H9 (cell line): ENCODE data around the gene PLAGL1. TPM values are rescaled to one million over a fixed set of nuclear protein-coding genes. Genes with fewer than 3 reads are reported as not detected.

Source experiments
- DNase-seq: peaks from one replicate; pipeline ENCODE4 v3.0.0-alpha.2; 2017
- H2AFZ ChIP-seq: one replicate; pipeline ENCODE4 v1.6.1; 2013; ENCODE audit warnings: mild to moderate bottlenecking, low read length, control low read depth, moderate library complexity
- H2AK5ac ChIP-seq: 2 replicates; pipeline ENCODE4 v1.6.1; 2013; ENCODE audit warnings: low read length, control low read depth, mixed read lengths; ENCODE audit not compliant: insufficient read length
- H2BK120ac ChIP-seq: one replicate; pipeline ENCODE4 v1.6.1; 2013; ENCODE audit warnings: low read depth, mild to moderate bottlenecking, low read length, control low read depth, inconsistent platforms; ENCODE audit not compliant: poor library complexity, severe bottlenecking
- H2BK12ac ChIP-seq: 2 replicates; pipeline ENCODE4 v1.6.1; 2013; ENCODE audit warnings: low read length, control low read depth, mixed read lengths, low read depth; ENCODE audit not compliant: insufficient read length
- H2BK15ac ChIP-seq: 2 replicates; pipeline ENCODE4 v1.6.1; 2013; ENCODE audit warnings: low read depth, low read length, control low read depth
- H2BK20ac ChIP-seq: one replicate; pipeline ENCODE4 v1.6.1; 2013; ENCODE audit warnings: low read depth, mild to moderate bottlenecking, low read length, control low read depth, inconsistent platforms; ENCODE audit not compliant: poor library complexity, severe bottlenecking
- H2BK5ac ChIP-seq: 2 replicates; pipeline ENCODE4 v1.6.1; 2013; ENCODE audit warnings: low read length, control low read depth, mixed read lengths; ENCODE audit not compliant: insufficient read length
- H3K14ac ChIP-seq: 2 replicates; pipeline ENCODE4 v1.6.1; 2013; ENCODE audit warnings: low read length, control low read depth; ENCODE audit not compliant: insufficient read depth
- H3K18ac ChIP-seq: 2 replicates; pipeline ENCODE4 v1.6.1; 2013; ENCODE audit warnings: low read depth, mild to moderate bottlenecking, mixed read lengths, low read length, control low read depth; ENCODE audit not compliant: insufficient read length
- H3K23ac ChIP-seq: 2 replicates; pipeline ENCODE4 v1.6.1; 2013; ENCODE audit warnings: low read length, control low read depth, mixed read lengths, low read depth; ENCODE audit not compliant: insufficient read length
- H3K23me2 ChIP-seq: 2 replicates; pipeline ENCODE4 v1.6.1; 2013; ENCODE audit warnings: low read depth, mild to moderate bottlenecking, mixed read lengths, low read length, control low read depth; ENCODE audit not compliant: insufficient read length, poor library complexity, severe bottlenecking
- H3K27ac ChIP-seq: 2 replicates; pipeline ENCODE4 v1.5.1; 2013; ENCODE audit warnings: low read length, control low read depth, mixed read lengths, low read depth; ENCODE audit not compliant: insufficient read length
- H3K27me3 ChIP-seq: 2 replicates; pipeline ENCODE4 v1.6.1; 2013; ENCODE audit warnings: low read length, control low read depth, inconsistent platforms; ENCODE audit not compliant: insufficient read depth
- H3K4ac ChIP-seq: 2 replicates; pipeline ENCODE4 v1.6.1; 2013; ENCODE audit warnings: low read depth, mild to moderate bottlenecking, control low read depth, inconsistent platforms, low read length, moderate library complexity
- H3K4me1 ChIP-seq: 2 replicates; pipeline ENCODE4 v1.6.1; 2013; ENCODE audit warnings: low read length, control low read depth, inconsistent platforms; ENCODE audit not compliant: insufficient read depth
- H3K4me2 ChIP-seq: 2 replicates; pipeline ENCODE4 v1.6.1; 2013; ENCODE audit warnings: low read length, control low read depth, mixed read lengths; ENCODE audit not compliant: insufficient read length, insufficient read depth
- H3K56ac ChIP-seq: 2 replicates; pipeline ENCODE4 v1.6.1; 2013; ENCODE audit warnings: low read depth, mild to moderate bottlenecking, mixed read lengths, low read length, control low read depth; ENCODE audit not compliant: insufficient read length
- H3K79me1 ChIP-seq: 2 replicates; pipeline ENCODE4 v1.6.1; 2013; ENCODE audit warnings: low read depth, mild to moderate bottlenecking, moderate library complexity, low read length, control low read depth, inconsistent platforms; ENCODE audit not compliant: insufficient read depth, poor library complexity, severe bottlenecking
- H3K79me2 ChIP-seq: 2 replicates; pipeline ENCODE4 v1.6.1; 2013; ENCODE audit warnings: low read length, control low read depth, inconsistent platforms; ENCODE audit not compliant: insufficient read depth
- H3K9ac ChIP-seq: 2 replicates; pipeline ENCODE4 v1.6.1; 2013; ENCODE audit warnings: low read length, control low read depth, mixed read lengths; ENCODE audit not compliant: insufficient read length; ENCODE audit errors: extremely low read depth
- H3K9me3 ChIP-seq: one replicate; pipeline ENCODE4 v1.6.1; 2013; ENCODE audit warnings: low read depth, low read length, inconsistent platforms; ENCODE audit not compliant: control insufficient read depth
- H3T11ph ChIP-seq: one replicate; pipeline ENCODE4 v1.6.1; 2013; ENCODE audit warnings: mild to moderate bottlenecking, low read length, control low read depth, inconsistent platforms
- H4K20me1 ChIP-seq: one replicate; pipeline ENCODE4 v1.6.1; 2013; ENCODE audit not compliant: control insufficient read depth, insufficient read length, insufficient read depth
- H4K5ac ChIP-seq: 2 replicates; pipeline ENCODE4 v1.6.1; 2013; ENCODE audit warnings: low read depth, mild to moderate bottlenecking, mixed read lengths, low read length, control low read depth; ENCODE audit not compliant: insufficient read length
- H4K8ac ChIP-seq: replicated peaks from 2 replicates; pipeline ENCODE4 v1.6.1; 2013; ENCODE audit warnings: low read length, control low read depth, mixed read lengths, low read depth; ENCODE audit not compliant: insufficient read length
- H4K91ac ChIP-seq: 2 replicates; pipeline ENCODE4 v1.6.1; 2013; ENCODE audit warnings: low read depth, mild to moderate bottlenecking, moderate library complexity, mixed read lengths, low read length, control low read depth; ENCODE audit not compliant: insufficient read length
- H3K27ac Mint-ChIP-seq, 3 experiments: 2 replicates in 2 of 3; 3 replicates in 1 of 3; pipeline ENCODE4 v1.8.0; 2020 to 2021; ENCODE audit warnings: mixed read lengths in 3 of 3, mild to moderate bottlenecking in 1 of 3, moderate library complexity in 1 of 3
- H3K27me3 Mint-ChIP-seq: 2 replicates; pipeline ENCODE4 v1.8.0; 2021; ENCODE audit warnings: low read depth, mild to moderate bottlenecking, moderate library complexity, mixed read lengths
- H3K36me3 Mint-ChIP-seq, 3 experiments: 2 replicates in 2 of 3; 3 replicates in 1 of 3; pipeline ENCODE4 v1.8.0; 2020 to 2021; ENCODE audit warnings: low read depth in 3 of 3, mixed read lengths in 3 of 3; ENCODE audit not compliant: insufficient read depth in 1 of 3
- H3K4me1 Mint-ChIP-seq, 2 experiments: 2 replicates each; pipeline ENCODE4 v1.8.0; 2020; ENCODE audit warnings: mixed read lengths in 2 of 2
- H3K4me3 Mint-ChIP-seq, 2 experiments: 2 replicates in 1 of 2; 3 replicates in 1 of 2; pipeline ENCODE4 v1.8.0; 2020 to 2021; ENCODE audit warnings: mild to moderate bottlenecking in 2 of 2, mixed read lengths in 2 of 2, moderate library complexity in 1 of 2
- H3K9me3 Mint-ChIP-seq, 2 experiments: 2 replicates in 1 of 2; 3 replicates in 1 of 2; pipeline ENCODE4 v1.8.0; 2020; ENCODE audit warnings: mild to moderate bottlenecking in 2 of 2, mixed read lengths in 2 of 2, moderate library complexity in 1 of 2
- WGBS: extraction: QIAGEN DNeasy Blood & Tissue Kit; methylation state at CpG from one replicate; pipeline ENCODE4 v1.1.7; 2013; ENCODE audit warnings: missing lambda C conversion rate, low lambda C conversion rate, mixed read lengths; ENCODE audit not compliant: insufficient read length; ENCODE audit errors: extremely low coverage; 5-methylcytosine and 5-hydroxymethylcytosine counted together
- total RNA-seq: library from RNA; stranded (reverse); gene quantifications from 2 replicates; pipeline ENCODE4 v1.2.1, GENCODE V29; 2021
- TF ChIP-seq, protein P1 (sequence below): fragments of 200-600 bp; sonication (generic); conservative IDR thresholded peaks from 3 replicates; pipeline ENCODE4 v1.8.0; 2021; ENCODE audit warnings: antibody characterized with exemption, mild to moderate bottlenecking

The PLAGL1 gene
- total RNA-seq, 1 experiment from 2014 or later = 1.9 TPM

DNA sequence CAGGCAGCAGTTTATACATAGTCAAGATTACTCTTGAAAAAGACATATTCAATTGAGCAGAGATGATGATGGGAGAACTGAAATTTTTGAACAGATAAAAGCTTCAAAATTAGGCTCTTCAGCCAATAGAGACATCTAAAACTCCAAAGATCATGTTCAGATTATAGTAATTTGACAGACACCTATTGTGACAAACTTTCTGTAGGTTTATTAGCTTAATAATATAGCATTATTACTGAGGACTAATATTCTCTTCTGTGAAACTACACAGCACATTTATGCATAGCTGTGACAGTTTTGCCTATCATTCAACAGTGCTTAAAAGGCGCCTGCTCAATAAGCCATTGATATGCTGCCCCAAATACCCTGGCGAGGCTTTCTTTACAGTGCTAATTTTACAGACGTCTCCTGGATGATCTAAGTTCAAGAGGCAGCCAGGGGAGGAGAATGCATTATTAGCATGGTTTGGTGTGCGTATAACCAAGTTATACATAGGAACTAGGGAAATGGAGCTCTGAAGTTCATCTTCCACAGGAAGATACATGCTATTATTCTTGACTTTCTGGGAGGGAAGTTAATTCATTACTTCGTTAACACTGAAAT, 21.5 kb downstream of the PLAGL1 start:
- Histone ChIP-seq H3K23ac (no peak overlapping the region), H4K91ac (no peak overlapping the region), H3K4me1 (no peaks in the 10 kb centered on the region), H2BK5ac (no peak overlapping the region), H3K23me2 (no peaks in the 10 kb centered on the region), H2BK15ac (no peak overlapping the region), H3K4me2 (no peak overlapping the region), H4K5ac (no peak overlapping the region), H3K56ac (no peak overlapping the region), H3K9me3 (no peaks in the 10 kb centered on the region), H3K27me3 (peaks cover 4% of the 10 kb centered on the region; the same call in 1 of the 2 replicates), H3K14ac (no peak overlapping the region), H2AK5ac (no peak overlapping the region), H3K79me1 (no peaks in the 10 kb centered on the region), H2BK12ac (no peak overlapping the region), H2BK120ac (no peak overlapping the region), H3K9ac (no peak overlapping the region), H4K8ac (no peak overlapping the region), H2BK20ac (no peak overlapping the region), H3T11ph (no peak overlapping the region), H3K4ac (no peak overlapping the region), H3K27ac (no peak overlapping the region), H2AFZ (no peak overlapping the region), H4K20me1 (no peaks in the 10 kb centered on the region), H3K79me2 (no peaks in the 10 kb centered on the region), H3K18ac (no peak overlapping the region)
- H3K36me3 Mint-ChIP-seq = no peaks in the 10 kb centered on the region
- TF ChIP-seq, protein P1, sequence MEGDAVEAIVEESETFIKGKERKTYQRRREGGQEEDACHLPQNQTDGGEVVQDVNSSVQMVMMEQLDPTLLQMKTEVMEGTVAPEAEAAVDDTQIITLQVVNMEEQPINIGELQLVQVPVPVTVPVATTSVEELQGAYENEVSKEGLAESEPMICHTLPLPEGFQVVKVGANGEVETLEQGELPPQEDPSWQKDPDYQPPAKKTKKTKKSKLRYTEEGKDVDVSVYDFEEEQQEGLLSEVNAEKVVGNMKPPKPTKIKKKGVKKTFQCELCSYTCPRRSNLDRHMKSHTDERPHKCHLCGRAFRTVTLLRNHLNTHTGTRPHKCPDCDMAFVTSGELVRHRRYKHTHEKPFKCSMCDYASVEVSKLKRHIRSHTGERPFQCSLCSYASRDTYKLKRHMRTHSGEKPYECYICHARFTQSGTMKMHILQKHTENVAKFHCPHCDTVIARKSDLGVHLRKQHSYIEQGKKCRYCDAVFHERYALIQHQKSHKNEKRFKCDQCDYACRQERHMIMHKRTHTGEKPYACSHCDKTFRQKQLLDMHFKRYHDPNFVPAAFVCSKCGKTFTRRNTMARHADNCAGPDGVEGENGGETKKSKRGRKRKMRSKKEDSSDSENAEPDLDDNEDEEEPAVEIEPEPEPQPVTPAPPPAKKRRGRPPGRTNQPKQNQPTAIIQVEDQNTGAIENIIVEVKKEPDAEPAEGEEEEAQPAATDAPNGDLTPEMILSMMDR = no peak
- peaks cover 70% of the 10 kb centered on the region for H3K27me3 Mint-ChIP-seq
- H3K27ac Mint-ChIP-seq = no peak overlapping the region
- no peak overlapping the region for H3K4me3 Mint-ChIP-seq
- no peak for DNase-seq
- H3K4me1 Mint-ChIP-seq = peaks cover 0 to 3% of the 10 kb centered on the region in 2 experiments; a peak in 2 of 4 replicates
- no CpG with 5 or more reads among the region's 5 CpGs for WGBS
- no peaks in the 10 kb centered on the region; a peak in 1 of 5 replicates for H3K9me3 Mint-ChIP-seq
